B cell (primary cell): ENCODE data around the gene ZNF766.

ENCODE experiments used
- EZH2 ChIP-seq: IDR thresholded peaks from 2 replicates; pipeline ENCODE4 v1.6.1; 2012; ENCODE audit warnings: borderline replicate concordance, low read depth, mild to moderate bottlenecking, moderate library complexity, low read length; ENCODE audit not compliant: insufficient read depth, poor library complexity, severe bottlenecking
- TF ChIP-seq, protein P1 (sequence below): fragments of 200-600 bp; IDR thresholded peaks from one replicate; pipeline ENCODE4 v1.8.0; 2022; ENCODE audit warnings: antibody characterized with exemption, mild to moderate bottlenecking

DNA sequence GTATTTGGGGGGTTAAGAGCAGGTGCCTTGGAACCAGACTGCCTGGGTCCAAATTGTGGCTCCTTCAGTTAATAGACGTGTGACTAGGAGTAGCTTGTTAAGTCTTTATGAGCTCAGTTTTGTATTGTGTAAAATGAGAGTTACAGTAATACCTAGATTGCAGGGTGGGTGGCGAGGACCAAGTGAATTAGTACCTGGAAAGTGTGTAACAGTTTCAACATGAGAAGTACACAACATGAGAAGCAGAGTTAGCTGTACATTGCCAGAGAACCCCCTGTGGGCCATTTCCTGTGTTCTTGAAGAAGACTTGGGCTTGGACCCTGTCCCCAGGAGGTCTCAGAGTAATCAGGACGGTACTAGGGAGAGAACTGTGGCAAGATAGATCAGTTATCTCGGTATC is 42.7 kb upstream of the ZNF766 start:
- TF ChIP-seq, protein P1, sequence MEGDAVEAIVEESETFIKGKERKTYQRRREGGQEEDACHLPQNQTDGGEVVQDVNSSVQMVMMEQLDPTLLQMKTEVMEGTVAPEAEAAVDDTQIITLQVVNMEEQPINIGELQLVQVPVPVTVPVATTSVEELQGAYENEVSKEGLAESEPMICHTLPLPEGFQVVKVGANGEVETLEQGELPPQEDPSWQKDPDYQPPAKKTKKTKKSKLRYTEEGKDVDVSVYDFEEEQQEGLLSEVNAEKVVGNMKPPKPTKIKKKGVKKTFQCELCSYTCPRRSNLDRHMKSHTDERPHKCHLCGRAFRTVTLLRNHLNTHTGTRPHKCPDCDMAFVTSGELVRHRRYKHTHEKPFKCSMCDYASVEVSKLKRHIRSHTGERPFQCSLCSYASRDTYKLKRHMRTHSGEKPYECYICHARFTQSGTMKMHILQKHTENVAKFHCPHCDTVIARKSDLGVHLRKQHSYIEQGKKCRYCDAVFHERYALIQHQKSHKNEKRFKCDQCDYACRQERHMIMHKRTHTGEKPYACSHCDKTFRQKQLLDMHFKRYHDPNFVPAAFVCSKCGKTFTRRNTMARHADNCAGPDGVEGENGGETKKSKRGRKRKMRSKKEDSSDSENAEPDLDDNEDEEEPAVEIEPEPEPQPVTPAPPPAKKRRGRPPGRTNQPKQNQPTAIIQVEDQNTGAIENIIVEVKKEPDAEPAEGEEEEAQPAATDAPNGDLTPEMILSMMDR = no peak
- no peak for TF ChIP-seq EZH2
